HG03280 (cell line): ENCODE data around the gene NFATC2IP.
"Not testable (repeated sequence)": the region's sequence is repeated elsewhere in the genome, so short reads cannot be mapped to it uniquely, and the experiment has no call there.

Experiments
- ATAC-seq: cut with Tn5 transposase; IDR thresholded peaks from one replicate; pipeline ENCODE4 v1.9.1; 2021; ENCODE audit warnings: mild to moderate bottlenecking, moderate library complexity; ENCODE audit not compliant: unreplicated experiment

The NFATC2IP gene

DNA sequence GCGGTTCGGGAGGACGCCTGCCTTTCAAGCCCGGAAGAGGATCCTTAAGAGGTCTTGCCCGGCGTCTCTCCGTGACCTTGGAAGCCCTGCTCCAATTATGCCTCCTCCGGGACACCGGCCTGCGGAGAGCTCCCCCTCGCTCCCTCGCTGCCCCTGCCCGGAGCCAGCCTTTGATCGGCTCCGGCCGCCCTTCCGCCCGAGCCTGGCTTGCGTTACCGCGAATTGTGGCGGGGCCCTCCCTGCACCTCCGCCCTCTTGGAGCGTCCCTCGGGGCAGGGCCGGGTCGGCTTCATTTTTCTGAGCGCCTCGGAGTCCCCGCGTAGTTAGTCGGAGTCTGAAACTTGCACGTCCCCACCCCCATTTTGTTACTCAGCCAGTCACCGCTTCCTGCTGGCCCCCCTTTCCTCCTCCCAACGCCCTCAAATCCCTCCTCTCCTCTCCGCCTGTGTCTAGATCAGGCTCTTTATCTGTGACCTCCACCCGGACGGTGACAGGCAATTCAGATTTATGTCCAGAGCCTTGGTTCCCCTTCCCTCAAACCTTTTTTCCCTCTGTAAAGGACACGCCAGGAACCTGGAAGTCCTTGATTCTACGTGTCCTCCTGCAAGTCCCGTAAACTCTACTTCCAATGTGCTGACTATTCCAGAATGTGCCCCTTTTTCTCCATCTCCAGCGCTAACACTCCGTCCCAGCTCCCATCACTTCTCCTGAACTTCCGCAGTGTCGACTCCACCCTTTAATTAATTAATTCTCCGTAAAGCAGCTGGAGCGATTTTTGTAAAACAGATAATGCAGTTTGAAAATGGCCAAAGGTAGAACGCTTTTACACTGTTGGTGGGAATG is 25.1 kb upstream of the NFATC2IP start:
- ATAC-seq = peak; percentile 30

DNA sequence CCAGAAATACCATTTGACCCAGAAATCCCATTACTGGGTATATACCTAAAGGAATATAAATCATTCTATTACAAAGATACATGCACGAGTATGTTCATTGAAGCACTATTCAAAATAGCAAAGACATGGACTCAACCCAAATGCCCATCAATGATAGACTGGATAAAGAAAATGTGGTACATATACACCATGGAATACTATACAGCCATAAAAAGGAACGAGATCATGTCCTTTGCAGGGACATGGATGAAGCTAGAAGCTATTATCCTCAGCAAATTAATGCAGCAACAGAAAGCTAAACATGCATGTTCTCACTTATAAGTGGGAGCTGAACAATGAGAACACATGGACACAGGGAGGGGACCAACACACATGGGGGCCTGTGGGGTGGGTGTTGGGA is 24.5 kb upstream of the NFATC2IP start:
- not testable (repeated sequence) for ATAC-seq

DNA sequence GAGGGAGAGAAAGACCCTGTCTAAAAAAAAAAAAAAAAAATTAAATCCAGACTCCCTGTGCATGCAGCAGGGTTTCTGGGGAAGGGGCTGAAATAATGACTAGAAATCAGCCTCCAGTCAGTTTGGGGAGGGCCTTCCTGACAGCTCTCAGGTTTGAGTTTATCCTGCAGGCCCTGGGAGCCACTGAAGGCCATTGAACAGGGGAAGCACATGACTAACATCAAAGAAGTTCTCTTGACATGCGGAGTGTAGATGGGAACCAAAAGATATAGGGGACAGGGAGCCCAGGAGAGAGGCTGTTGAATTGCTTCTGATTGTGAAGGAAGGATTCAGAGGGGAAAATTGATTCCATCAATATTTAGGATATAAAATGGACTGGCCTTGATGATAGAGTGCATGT is 22.9 kb upstream of the NFATC2IP start:
- no peak for ATAC-seq

DNA sequence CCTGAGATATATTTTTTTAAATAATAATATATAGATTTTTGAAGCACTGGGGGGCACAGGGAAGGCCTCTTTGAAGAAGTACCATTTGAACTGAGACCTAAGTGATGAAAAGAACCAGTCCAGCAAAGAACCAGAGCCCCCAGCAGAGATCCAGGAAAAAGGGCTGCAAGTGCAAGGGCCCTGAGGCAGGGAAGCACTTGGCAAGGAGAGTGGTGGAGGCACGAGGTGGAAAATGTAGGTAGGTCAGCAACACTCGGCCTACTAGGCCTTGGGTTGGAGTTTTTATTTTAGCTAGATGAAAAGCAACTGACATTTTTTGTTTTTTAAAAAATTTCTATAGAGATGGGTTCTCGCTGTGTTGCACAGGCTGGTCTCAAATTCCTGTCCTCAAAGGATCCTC is 20.5 kb upstream of the NFATC2IP start:
- no peak for ATAC-seq

DNA sequence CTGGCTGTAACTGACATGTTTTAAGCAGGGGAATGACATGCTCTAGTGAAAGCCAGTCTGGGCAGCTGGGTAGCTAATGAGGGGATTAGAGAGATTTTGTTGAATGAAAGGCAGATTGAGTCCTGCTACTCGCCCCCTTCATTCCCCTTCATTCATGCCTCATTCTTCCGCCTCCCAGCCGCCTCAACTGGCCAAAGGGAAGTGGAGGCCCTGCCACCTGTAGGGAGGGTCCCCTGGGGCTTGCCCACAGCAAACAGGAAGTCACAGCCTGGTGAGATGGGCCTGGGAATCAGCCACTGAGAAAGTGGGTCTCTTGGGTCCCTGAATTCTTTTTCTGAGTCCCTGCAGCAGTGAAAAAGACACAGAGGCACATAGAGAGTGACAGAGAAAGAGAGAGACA is 20.1 kb upstream of the NFATC2IP start:
- ATAC-seq = no peak

DNA sequence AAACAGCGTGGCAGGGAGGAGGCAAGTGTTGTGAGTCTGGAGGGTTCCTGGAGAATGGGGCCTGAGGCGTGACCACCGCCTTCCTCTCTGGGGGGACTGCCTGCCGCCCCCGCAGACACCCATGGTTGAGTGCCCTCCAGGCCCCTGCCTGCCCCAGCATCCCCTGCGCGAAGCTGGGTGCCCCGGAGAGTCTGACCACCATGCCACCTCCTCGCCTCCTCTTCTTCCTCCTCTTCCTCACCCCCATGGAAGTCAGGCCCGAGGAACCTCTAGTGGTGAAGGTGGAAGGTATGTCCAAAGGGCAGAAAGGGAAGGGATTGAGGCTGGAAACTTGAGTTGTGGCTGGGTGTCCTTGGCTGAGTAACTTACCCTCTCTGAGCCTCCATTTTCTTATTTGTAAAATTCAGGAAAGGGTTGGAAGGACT is 18.9 kb upstream of the NFATC2IP start, which contains the start of gene CD19:
Gene CD19 (plus strand): TSS at position 171 of the 425 bp plus-strand sequence. CDS start 30 bp downstream, at position 201.
- ATAC-seq = no peak

DNA sequence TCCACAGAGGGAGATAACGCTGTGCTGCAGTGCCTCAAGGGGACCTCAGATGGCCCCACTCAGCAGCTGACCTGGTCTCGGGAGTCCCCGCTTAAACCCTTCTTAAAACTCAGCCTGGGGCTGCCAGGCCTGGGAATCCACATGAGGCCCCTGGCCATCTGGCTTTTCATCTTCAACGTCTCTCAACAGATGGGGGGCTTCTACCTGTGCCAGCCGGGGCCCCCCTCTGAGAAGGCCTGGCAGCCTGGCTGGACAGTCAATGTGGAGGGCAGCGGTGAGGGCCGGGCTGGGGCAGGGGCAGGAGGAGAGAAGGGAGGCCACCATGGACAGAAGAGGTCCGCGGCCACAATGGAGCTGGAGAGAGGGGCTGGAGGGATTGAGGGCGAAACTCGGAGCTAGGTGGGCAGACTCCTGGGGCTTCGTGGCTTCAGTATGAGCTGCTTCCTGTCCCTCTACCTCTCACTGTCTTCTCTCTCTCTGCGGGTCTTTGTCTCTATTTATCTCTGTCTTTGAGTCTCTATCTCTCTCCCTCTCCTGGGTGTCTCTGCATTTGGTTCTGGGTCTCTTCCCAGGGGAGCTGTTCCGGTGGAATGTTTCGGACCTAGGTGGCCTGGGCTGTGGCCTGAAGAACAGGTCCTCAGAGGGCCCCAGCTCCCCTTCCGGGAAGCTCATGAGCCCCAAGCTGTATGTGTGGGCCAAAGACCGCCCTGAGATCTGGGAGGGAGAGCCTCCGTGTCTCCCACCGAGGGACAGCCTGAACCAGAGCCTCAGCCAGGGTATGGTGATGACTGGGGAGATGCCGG is 18.2 kb upstream of the NFATC2IP start:
- no peak for ATAC-seq

DNA sequence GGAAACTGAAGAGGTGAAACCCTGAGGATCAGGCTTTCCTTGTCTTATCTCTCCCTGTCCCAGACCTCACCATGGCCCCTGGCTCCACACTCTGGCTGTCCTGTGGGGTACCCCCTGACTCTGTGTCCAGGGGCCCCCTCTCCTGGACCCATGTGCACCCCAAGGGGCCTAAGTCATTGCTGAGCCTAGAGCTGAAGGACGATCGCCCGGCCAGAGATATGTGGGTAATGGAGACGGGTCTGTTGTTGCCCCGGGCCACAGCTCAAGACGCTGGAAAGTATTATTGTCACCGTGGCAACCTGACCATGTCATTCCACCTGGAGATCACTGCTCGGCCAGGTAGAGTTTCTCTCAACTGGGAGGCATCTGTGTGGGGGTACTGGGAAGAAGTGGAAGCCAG is 17.6 kb upstream of the NFATC2IP start:
- no peak for ATAC-seq

DNA sequence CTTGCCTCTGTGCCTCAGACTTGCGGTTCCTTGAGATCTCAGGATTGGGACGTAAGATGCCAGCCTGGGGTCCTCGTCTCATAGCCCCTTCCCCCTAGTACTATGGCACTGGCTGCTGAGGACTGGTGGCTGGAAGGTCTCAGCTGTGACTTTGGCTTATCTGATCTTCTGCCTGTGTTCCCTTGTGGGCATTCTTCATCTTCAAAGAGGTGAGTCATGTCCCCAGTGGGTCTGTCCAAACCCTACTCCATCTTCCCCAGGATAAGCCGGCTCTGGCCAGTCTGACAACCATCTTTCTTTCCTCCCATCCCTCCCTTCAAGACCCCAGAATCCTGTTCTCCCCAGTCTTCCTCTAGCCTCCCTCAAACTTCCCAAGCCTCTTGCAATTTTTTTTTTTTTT is 15.4 kb upstream of the NFATC2IP start:
- ATAC-seq = no peak

DNA sequence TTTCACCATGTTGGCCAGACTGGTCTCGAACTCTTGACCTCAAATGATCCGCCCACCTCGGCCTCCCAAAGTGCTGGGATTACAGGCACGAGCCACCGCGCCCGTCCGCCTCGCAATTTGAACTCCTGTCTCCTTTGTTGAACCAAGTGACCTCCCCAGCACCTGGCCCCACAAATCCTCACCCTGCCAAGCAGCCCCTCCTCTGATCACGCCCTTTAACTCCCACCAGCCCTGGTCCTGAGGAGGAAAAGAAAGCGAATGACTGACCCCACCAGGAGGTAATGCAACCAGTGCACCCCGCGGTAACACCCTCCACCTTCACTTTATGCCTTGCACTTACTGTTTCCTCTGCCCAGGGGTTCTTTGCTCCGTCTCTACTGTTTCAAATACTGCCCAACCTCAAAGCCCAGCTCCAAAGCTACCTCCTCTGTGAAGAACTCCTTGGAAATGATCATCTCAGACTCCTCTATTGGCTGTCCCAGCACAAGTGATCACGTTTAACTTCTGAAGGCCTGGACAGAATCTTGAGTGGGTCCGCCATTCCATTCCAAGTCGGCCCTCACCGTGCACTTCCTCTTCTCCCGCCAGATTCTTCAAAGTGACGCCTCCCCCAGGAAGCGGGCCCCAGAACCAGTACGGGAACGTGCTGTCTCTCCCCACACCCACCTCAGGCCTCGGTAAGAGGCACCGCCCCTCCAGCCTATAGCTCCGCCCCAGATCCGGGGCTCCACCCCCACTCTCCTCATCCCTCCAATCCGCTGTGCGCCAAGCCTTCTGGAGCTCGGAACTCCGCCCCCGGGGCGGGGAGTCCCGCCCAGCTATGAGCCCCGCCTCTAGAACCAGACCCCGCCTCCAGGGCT is 14.6 kb upstream of the NFATC2IP start:
- ATAC-seq = peak; percentile 64

DNA sequence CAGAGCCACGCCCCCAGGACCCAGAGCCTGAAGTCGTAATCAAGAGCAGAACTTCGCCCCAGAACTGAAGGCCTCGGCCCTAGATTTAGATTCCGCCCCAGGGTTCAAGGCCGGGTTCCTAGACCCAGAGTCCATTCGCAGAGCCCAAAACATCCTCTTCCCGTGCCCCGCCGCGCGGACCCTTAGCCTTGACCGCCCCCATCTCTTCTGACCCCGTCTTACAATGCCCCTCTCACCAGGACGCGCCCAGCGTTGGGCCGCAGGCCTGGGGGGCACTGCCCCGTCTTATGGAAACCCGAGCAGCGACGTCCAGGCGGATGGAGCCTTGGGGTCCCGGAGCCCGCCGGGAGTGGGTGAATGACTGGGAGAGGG is 14.0 kb upstream of the NFATC2IP start:
- ATAC-seq = no peak

DNA sequence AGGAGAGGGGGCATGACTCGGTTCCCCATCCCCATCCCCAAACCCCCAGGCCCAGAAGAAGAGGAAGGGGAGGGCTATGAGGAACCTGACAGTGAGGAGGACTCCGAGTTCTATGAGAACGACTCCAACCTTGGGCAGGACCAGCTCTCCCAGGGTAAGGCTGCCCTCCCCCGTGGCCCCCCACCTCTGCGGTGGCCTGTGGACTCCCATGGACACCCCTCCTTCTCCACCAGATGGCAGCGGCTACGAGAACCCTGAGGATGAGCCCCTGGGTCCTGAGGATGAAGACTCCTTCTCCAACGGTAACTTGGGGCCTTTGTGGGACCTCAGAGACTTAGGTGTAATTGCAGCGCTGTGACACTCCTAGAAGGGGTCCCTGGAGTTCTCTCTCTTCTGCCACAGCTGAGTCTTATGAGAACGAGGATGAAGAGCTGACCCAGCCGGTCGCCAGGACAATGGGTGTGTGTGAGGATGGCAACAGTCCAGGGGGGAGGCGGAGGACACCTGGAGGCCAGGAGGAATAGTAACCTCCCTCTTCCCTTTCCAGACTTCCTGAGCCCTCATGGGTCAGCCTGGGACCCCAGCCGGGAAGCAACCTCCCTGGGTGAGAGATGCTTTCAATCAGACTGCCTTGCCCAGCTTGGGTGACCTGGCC is 13.4 kb upstream of the NFATC2IP start:
- no peak for ATAC-seq

DNA sequence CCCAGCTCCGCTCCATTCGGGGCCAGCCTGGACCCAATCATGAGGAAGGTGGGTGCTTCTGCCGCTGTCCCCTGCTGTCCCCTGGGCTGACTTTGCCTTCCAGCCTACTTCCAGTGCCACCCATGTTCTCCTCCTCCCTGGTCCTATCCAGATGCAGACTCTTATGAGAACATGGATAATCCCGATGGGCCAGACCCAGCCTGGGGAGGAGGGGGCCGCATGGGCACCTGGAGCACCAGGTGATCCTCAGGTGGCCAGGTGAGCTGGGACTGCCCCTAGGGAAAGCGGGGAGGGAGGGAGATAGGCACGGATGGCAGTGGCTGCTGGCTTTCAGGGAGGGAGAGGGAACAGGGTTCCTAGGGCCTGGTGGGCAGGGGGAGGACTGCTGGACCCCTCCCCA is 12.0 kb upstream of the NFATC2IP start:
- ATAC-seq = no peak

DNA sequence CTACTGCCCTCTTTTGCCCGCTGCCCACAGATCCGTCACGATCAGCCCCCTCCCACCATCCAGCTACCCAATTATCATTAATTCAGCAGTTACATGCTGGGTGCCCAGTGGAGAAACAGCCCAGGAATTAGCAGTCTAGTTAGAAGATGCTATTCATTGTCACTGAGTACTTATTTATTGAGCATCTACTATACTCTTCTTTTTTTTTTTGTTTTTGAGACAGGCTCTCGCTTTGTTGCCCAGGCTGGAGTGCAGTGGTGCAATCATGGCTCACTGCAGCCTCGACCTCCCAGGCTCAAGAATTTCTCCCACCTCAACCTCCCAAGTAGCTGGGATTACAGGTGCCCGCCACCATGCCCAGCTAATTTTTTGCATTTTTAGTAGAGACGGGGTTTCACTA is 10.9 kb upstream of the NFATC2IP start:
- ATAC-seq = not testable (repeated sequence)

DNA sequence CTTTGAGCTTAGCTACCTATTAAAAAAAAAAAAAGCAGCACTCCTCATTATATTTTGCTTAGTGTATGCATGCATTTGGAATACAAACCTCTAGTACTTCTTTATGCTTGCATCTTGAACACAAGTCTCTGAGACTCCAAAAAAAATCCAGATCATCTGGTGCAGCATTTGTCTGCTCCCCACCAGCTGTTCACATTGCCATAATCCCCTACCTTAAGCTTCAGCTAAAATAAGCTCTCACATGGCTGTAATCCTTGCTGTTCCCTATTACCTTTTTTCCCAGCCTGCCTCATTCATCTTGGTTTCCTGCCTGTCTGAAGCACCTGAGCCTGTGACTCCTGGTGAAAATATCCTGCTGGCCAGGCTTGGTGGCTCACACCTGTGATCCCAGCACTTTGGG is 7.5 kb upstream of the NFATC2IP start:
- no peak for ATAC-seq

DNA sequence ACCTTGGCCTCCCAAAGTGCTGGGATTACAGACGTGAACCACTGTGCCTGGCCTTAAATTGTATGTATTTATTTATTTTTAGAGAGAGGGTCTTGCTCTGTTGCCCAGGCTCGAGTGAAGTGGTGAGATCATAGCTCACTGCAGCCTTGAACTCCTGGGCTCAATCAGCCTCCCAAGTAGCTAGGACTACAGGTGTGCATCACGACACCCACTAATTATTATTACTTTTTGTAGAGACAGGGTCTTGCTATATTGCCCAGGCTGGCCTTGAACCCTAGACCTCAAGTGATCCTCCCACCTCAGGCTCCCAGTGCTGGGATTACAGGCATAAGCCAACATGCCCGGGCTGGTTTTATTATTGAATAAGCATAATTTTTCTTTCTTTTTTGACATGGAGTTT is 4.1 kb upstream of the NFATC2IP start:
- ATAC-seq = no peak

DNA sequence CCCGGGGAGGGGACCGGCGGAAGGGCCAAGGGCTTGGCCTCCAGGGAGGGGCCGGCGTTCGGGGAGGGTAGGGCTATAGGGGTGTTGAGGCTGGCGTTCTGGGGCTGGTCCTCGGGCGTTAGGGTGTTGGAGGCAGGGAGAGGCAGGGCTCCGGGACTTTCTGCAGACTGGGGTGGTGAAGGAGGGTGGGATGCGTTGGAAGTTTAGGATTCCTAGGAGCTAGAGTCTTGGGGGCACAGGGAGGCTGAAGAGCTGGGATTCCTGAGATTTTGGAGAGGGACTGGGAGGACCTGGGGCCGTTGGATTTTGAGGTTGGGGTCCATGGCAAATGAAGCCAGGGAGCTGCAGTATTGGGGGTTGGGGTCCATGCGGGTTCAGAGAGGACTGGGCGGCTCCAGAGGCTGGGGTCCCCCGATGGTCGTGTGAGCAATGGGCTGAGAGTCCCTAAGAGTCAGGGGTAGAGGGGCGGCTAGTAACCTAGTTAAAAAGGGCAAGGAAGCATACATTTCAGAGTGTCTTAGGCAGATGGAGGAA is 740 bp downstream of the NFATC2IP start:
- no peak for ATAC-seq

DNA sequence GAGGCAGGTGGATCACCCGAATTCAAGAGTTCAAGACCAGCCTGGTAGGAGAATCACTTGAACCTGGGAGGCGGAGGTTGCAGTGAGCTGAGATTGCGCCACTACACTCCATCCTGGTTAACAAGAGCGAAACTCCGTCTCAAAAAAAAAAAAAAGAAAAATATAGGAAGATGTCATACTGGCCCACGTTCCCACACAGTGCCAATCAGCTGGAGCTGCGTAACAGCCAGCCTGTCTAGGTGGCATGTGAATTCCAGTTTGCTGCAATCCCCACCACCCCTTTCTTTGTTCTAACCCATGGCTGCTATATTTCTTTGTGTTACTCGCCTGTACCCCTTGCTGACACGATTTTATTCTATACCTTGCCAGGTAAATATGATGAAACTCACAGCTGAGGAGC is 7.5 kb downstream of the NFATC2IP start:
- no peak for ATAC-seq

DNA sequence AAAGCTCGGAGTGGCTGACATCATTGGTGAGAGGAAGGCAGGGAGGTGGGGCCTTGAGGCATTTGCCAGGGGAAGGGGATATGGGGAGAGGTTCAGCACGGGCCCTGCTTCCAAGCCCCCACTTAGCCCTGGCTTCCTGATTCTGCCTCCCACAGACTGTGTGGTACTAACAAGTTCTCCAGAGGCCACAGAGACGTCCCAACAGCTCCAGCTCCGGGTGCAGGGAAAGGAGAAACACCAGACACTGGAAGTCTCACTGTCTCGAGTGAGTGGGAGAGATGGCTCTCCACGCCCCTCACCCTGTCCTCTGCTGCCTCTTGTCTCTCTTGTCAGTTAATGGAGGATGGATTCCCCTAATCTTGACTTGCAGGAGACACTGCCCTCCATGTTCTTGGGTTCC is 8.1 kb downstream of the NFATC2IP start:
- no peak for ATAC-seq

DNA sequence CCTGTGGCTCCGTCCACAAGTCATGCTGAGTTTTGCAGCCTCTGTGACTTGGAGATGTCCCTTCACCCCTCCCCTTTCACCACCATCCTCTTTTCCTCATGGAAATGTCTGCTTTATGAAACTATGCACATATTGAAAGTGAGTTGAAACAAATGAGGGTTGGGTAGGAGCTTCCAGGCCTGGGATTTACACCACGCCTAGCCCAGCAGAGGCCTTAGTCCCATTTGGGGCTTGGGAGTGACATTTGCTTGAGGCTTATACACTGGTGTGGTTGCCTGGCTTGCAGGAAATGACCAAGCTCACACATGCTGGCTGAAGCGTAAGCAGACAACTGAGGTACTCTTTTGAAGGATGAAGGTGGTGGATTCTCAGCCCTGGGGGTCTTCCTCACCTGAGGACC is 13.3 kb downstream of the NFATC2IP start:
- ATAC-seq = no peak
